Right renal pelvis (tissue), 4 donors: ENCODE results near the gene C10orf120. TPM values are rescaled to one million over a fixed set of nuclear protein-coding genes. Genes with fewer than 3 reads are reported as not detected.

Source experiments
- DNase-seq, 4 donors: peaks; one replicate each; pipeline ENCODE4 v3.0.0-alpha.2; 2013; ENCODE audit warnings: low read depth in 4 of 4, low spot score in 3 of 4, missing footprints in 1 of 4
- polyA plus RNA-seq, 4 donors: library from polyadenylated mRNA; unstranded; fragments of 120-200 nt; gene quantifications; one replicate each; pipeline ENCODE4 v1.2.1, GENCODE V29; 2013; ENCODE audit not compliant: insufficient read length in 4 of 4

Gene C10orf120
- not detected for polyA plus RNA-seq

- DNase-seq, result no peak
These were observed at the start of gene C10orf120 for GRCh38 chr10:122699796-122700455. Gene C10orf120 (minus strand): TSS chr10:122699846. CDS start chr10:122699790, 56 bp downstream.

GRCh38 chr10:122748496-122748895 lies 48.9 kb upstream of the C10orf120 start:
- DNase-seq, result no peak

- no peak for DNase-seq
These were observed 46.8 kb upstream of the C10orf120 start for GRCh38 chr10:122746408-122746807.

- DNase-seq, result no peak
These were observed 44.6 kb upstream of the C10orf120 start for GRCh38 chr10:122744257-122744656.

- no peak for DNase-seq
These were observed 41.0 kb upstream of the C10orf120 start for GRCh38 chr10:122740640-122741039.

GRCh38 chr10:122738031-122738430 lies 38.4 kb upstream of the C10orf120 start:
- DNase-seq, result no peak

GRCh38 chr10:122733931-122734665 lies 34.5 kb upstream of the C10orf120 start:
- no peak for DNase-seq

- no peak for DNase-seq
These were observed 33.8 kb upstream of the C10orf120 start for GRCh38 chr10:122733443-122733842.

- no peak for DNase-seq
These were observed 30.6 kb upstream of the C10orf120 start for GRCh38 chr10:122730238-122730637.

- DNase-seq, result no peak
These were observed 29.5 kb upstream of the C10orf120 start for GRCh38 chr10:122729126-122729525.

GRCh38 chr10:122727426-122727825 lies 27.8 kb upstream of the C10orf120 start:
- DNase-seq, result no peak

GRCh38 chr10:122725768-122726167 lies 26.1 kb upstream of the C10orf120 start:
- DNase-seq, result no peak

- no peak for DNase-seq
These were observed 25.4 kb upstream of the C10orf120 start for GRCh38 chr10:122725006-122725405.

- DNase-seq, result no peak
These were observed 21.5 kb upstream of the C10orf120 start for GRCh38 chr10:122721111-122721510.

GRCh38 chr10:122716025-122716424 lies 16.4 kb upstream of the C10orf120 start:
- no peak for DNase-seq

- DNase-seq, result no peak
These were observed 15.9 kb upstream of the C10orf120 start for GRCh38 chr10:122715576-122715975.

GRCh38 chr10:122713091-122713885 lies 13.6 kb upstream of the C10orf120 start:
- no peak for DNase-seq

- DNase-seq, result no peak
These were observed 10.9 kb upstream of the C10orf120 start for GRCh38 chr10:122710576-122710975.

GRCh38 chr10:122709971-122710370 lies 10.3 kb upstream of the C10orf120 start:
- DNase-seq, result no peak

- DNase-seq, result no peak
These were observed 7.9 kb upstream of the C10orf120 start for GRCh38 chr10:122707535-122707934.

GRCh38 chr10:122706947-122707346 lies 7.3 kb upstream of the C10orf120 start:
- DNase-seq, result no peak
